Lower leg skin (tissue), 3 donors: Measurements from ENCODE around the gene SNCB.

Source experiments
- POLR2A ChIP-seq, 2 donors: fragments of 450-650 bp; IDR thresholded peaks; one replicate each; pipeline ENCODE4 v1.6.1; 2016 to 2017; ENCODE audit warnings: antibody characterized with exemption in 2 of 2, mild to moderate bottlenecking in 1 of 2, moderate library complexity in 1 of 2
- TF ChIP-seq, protein P1 (sequence below), 3 donors: fragments of 450-650 bp; IDR thresholded peaks; one replicate each; pipeline ENCODE4 v1.5.1; 2016; ENCODE audit warnings: antibody characterized with exemption in 3 of 3, mild to moderate bottlenecking in 3 of 3, moderate library complexity in 2 of 3

DNA sequence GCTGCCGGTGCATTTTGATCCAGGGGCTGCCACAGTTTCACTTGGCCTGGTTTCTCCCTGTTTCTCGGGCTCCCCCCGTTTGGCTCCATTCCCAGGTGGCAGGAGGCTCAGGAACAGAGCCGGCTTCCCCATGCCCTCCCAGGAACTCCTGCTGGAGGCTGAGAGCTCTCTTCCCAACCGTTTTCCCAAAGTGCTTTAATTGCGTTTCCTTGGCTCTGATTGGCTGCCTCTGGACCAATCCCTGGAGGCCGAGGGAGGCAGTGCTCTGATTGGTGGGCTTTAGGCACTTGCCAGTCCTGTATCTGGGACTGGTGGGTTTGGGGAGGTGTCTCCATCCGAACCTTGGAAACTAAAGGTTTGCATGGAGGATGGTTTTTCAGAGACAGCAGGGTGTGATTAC, 21.8 kb upstream of the SNCB start:
- TF ChIP-seq, protein P1, sequence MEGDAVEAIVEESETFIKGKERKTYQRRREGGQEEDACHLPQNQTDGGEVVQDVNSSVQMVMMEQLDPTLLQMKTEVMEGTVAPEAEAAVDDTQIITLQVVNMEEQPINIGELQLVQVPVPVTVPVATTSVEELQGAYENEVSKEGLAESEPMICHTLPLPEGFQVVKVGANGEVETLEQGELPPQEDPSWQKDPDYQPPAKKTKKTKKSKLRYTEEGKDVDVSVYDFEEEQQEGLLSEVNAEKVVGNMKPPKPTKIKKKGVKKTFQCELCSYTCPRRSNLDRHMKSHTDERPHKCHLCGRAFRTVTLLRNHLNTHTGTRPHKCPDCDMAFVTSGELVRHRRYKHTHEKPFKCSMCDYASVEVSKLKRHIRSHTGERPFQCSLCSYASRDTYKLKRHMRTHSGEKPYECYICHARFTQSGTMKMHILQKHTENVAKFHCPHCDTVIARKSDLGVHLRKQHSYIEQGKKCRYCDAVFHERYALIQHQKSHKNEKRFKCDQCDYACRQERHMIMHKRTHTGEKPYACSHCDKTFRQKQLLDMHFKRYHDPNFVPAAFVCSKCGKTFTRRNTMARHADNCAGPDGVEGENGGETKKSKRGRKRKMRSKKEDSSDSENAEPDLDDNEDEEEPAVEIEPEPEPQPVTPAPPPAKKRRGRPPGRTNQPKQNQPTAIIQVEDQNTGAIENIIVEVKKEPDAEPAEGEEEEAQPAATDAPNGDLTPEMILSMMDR (IDR thresholded peaks at IDR 0.05): no peak
- no peak for TF ChIP-seq POLR2A (IDR thresholded peaks at IDR 0.05)
